ENCODE measurements around the gene RYR2. TPM values are rescaled to one million over a fixed set of nuclear protein-coding genes. Genes with fewer than 3 reads are reported as not detected.

Gene RYR2
- total and polyA plus RNA-seq, 8 donors: 1.6 to 6.9 (median 4.4) TPM

DNA sequence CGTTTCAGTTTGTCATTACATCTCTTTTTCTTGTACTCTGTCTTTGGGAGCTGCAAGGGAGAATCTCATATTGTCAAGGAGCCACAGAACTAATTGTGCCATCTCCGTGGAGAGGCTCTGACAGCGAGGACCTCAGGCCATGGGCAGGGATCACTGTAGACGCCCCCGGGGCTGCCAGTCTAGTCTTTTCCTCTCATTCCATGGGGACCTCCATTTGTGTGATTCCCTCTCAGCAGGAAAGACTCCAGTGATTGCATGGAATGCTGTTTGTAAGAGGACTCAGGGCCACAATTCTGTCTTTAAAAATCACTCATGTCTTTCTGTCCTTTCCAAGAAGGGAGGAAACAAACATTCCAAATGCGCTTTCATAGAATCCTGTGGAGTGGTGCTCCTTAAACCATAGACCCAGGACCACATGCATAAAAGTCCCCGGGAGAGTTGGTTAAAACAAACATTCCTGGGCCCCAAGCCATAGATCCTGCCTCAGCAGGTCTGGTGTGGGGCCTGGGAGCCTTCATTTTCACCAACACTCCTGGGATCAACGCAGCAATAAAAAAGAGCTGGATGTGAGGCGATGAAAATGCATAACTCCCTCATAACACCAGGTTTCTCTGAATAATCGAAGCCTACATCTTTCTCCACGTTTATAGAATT is 744.2 kb downstream of the RYR2 start:
- TF ChIP-seq, protein P1, sequence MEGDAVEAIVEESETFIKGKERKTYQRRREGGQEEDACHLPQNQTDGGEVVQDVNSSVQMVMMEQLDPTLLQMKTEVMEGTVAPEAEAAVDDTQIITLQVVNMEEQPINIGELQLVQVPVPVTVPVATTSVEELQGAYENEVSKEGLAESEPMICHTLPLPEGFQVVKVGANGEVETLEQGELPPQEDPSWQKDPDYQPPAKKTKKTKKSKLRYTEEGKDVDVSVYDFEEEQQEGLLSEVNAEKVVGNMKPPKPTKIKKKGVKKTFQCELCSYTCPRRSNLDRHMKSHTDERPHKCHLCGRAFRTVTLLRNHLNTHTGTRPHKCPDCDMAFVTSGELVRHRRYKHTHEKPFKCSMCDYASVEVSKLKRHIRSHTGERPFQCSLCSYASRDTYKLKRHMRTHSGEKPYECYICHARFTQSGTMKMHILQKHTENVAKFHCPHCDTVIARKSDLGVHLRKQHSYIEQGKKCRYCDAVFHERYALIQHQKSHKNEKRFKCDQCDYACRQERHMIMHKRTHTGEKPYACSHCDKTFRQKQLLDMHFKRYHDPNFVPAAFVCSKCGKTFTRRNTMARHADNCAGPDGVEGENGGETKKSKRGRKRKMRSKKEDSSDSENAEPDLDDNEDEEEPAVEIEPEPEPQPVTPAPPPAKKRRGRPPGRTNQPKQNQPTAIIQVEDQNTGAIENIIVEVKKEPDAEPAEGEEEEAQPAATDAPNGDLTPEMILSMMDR (IDR thresholded peaks at IDR 0.05): no peak
- Histone ChIP-seq H3K27ac (no peak overlapping the region), H3K4me3 (no peak overlapping the region), H3K4me1 (no peaks in the 10 kb centered on the region), H3K27me3 (no peaks in the 10 kb centered on the region), H3K36me3 (no peaks in the 10 kb centered on the region), H3K9me3 (no peaks in the 10 kb centered on the region)
- intact Hi-C loops (cut with DNase I): no loop called here
- ATAC-seq (no peak), DNase-seq (no peak), FAIRE-seq (no peak)
- 90 to 91% methylated on average over 11 of the region's 11 CpGs for WGBS, 2 donors

DNA sequence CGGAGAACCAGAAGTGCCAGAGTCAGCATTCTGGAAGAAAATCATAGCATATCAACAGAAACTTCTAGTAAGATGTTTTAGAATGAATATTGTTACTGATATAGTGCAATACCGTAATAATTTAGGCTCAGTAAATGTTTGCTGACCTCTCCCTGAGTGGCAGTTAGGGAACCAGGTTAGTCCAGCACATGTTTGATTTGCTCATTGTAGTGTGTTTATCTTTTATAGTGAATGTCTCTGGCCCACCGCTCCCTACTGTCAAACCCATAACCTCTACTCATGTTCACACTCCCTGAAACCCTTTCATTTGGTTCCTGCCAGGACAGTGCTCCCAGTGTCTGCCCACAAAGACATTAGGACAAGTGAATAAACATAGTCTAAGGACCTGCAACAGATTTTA is 746.1 kb downstream of the RYR2 start:
- FAIRE-seq (no peak), ATAC-seq (no peak), DNase-seq (no peak)
- Histone ChIP-seq H3K4me1 (no peaks in the 10 kb centered on the region), H3K27ac (no peak overlapping the region), H3K36me3 (no peaks in the 10 kb centered on the region), H3K4me3 (no peak overlapping the region), H3K9me3 (no peaks in the 10 kb centered on the region), H3K27me3 (no peaks in the 10 kb centered on the region)
- intact Hi-C loops (cut with DNase I): no loop called here
- 60 to 75% methylated on average over 3 of the region's 3 CpGs for WGBS, 2 donors
- TF ChIP-seq, protein P1 (IDR thresholded peaks at IDR 0.05): no peak

DNA sequence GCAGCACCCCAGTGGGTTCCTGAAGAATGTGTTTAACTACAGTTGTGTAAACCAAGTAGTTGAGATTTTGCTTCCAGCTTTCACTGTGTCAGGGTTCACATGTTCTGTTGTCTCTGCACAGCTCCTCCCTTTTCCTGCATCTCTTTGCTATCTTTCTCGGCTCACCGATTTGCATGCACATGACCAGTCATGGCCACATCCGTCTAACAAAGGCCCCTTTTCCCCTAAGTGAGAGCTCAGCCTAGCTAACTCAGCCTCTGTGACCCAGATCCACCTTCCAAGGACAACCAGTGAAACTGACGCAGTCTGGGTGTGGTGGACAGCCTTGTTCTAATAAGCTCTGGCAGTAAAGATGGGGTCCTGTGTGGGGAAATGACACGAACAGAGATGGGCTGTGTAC is 747.6 kb downstream of the RYR2 start:
- TF ChIP-seq, protein P1 (IDR thresholded peaks at IDR 0.05): no peak
- WGBS, 2 donors: 80 to 83% methylated on average over 5 of the region's 5 CpGs
- H3K27ac ChIP-seq: no peak overlapping the region
- no peaks in the 10 kb centered on the region for H3K4me1 ChIP-seq
- intact Hi-C loops (cut with DNase I): no loop called here
- H3K27me3 ChIP-seq: no peaks in the 10 kb centered on the region
- ATAC-seq (no peak), DNase-seq (no peak), FAIRE-seq (no peak)
- no peak overlapping the region for H3K4me3 ChIP-seq
- H3K9me3 ChIP-seq: no peaks in the 10 kb centered on the region
- H3K36me3 ChIP-seq: no peaks in the 10 kb centered on the region

DNA sequence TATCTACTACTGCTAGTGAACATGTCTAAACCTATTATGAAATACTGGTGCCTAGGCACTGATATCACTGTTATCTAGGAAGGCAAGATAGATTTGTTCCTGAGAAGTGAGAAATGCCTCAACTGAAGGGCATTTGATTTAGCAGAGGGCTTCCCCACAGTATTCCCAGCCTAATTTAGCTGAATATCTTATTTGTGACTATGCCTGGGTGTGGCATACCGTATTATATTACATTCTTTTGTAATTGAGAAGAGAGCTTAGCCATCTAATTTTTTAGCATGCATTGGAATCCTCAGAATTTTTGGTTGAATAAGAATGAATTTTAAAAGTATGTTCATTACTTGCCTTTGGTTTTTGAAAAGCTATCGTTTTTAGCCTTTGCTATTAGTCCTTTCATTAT is 749.6 kb downstream of the RYR2 start:
- FAIRE-seq (no peak), DNase-seq (no peak), ATAC-seq (no peak)
- no peak overlapping the region for H3K27ac ChIP-seq
- no peak overlapping the region for H3K4me3 ChIP-seq
- intact Hi-C loops (cut with DNase I): no loop called here
- H3K36me3 ChIP-seq: no peaks in the 10 kb centered on the region
- H3K4me1 ChIP-seq: no peaks in the 10 kb centered on the region
- TF ChIP-seq, protein P1 (IDR thresholded peaks at IDR 0.05): no peak
- no peaks in the 10 kb centered on the region for H3K27me3 ChIP-seq
- H3K9me3 ChIP-seq: no peaks in the 10 kb centered on the region
- 71 to 81% methylated on average over 2 of the region's 2 CpGs for WGBS, 2 donors

DNA sequence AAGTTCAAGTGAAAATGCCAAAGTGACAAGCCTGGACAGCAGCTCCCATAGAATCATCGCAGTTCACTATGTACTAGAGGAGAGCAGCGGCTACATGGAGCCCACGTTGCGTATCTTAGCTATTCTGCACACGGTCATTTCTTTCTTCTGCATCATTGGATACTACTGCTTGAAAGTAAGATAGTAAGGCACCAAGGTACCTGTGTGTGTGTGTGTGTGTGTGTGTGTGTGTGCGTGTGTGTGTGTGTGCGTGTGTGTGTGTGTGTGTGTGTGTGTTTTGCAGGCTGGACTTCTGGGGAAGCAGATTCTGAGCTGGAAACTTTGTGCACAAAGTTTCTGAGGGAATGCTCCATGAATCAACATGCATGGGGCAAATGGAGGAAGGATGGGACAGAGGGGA is 750.2 kb downstream of the RYR2 start:
- H3K9me3 ChIP-seq: no peaks in the 10 kb centered on the region
- no peak for ATAC-seq
- H3K36me3 ChIP-seq: no peaks in the 10 kb centered on the region
- no peaks in the 10 kb centered on the region for H3K4me1 ChIP-seq
- intact Hi-C loops (cut with DNase I): no loop called here
- no peak overlapping the region for H3K4me3 ChIP-seq
- DNase-seq: no peak
- no peak overlapping the region for H3K27ac ChIP-seq
- FAIRE-seq: no peak
- 72 to 83% methylated on average over 7 of the region's 7 CpGs for WGBS, 2 donors
- no peaks in the 10 kb centered on the region for H3K27me3 ChIP-seq
- TF ChIP-seq, protein P1 (IDR thresholded peaks at IDR 0.05): no peak

Measured in pancreas (tissue), 10 donors.